GM13977 (cell line): Measurements from ENCODE around the gene CUTC.
A peak's percentile ranks its signal among the peaks of the same experiment; 100 is the strongest.

Experiments used
- DNase-seq: peaks from one replicate; pipeline ENCODE4 v3.0.0; 2012; ENCODE audit warnings: low spot score
- CTCF ChIP-seq: IDR thresholded peaks from 2 replicates; pipeline ENCODE4 v1.5.1; 2012; ENCODE audit warnings: mild to moderate bottlenecking, control low read depth; ENCODE audit not compliant: insufficient read depth; ENCODE audit errors: extremely low read depth, missing control alignments
- in situ Hi-C: fragments of 300-500 bp; cut with MboI; formaldehyde crosslinking; loops from one replicate; pipeline ENCODE4 v1.12.0; 2022; ENCODE audit warnings: low sequenced_read_pairs, low pct_unique_long_range_greater_than_20kb, mixed read lengths, inconsistent platforms; ENCODE audit not compliant: unreplicated experiment

The CUTC gene

GRCh38 chr10:99754670-99755069 lies 22.6 kb downstream of the CUTC start:
- no peak for DNase-seq
- no peak for TF ChIP-seq CTCF
- in situ Hi-C loops: no loop called here

GRCh38 chr10:99756159-99756558 lies 24.1 kb downstream of the CUTC start:
- TF ChIP-seq CTCF: no peak
- in situ Hi-C loops: no loop called here
- DNase-seq: no peak

GRCh38 chr10:99758211-99758891 lies 26.3 kb downstream of the CUTC start:
- no peak for TF ChIP-seq CTCF

GRCh38 chr10:99760321-99760720 lies 28.3 kb downstream of the CUTC start:
- in situ Hi-C loops: no loop called here
- DNase-seq: no peak
- TF ChIP-seq CTCF: no peak

More at GRCh38 chr10:99758211-99758891, 26.3 kb downstream of the CUTC start:
- no peak for DNase-seq
- in situ Hi-C loops: no loop called here

GRCh38 chr10:99761365-99761764 lies 29.3 kb downstream of the CUTC start:
- in situ Hi-C loops: no loop called here
- TF ChIP-seq CTCF: no peak
- DNase-seq: no peak

- in situ Hi-C loops: no loop called here
- DNase-seq: peak; percentile 43
- TF ChIP-seq CTCF: no peak
Measured at GRCh38 chr10:99765672-99766301, 33.8 kb downstream of the CUTC start.
